Peyer's patch (tissue), 4 donors: ENCODE results near the gene ASIC5.

Experiments
- POLR2A ChIP-seq, 2 donors: fragments of 450-650 bp; IDR thresholded peaks; one replicate each; pipeline ENCODE4 v1.5.1; 2017; ENCODE audit warnings: antibody characterized with exemption in 2 of 2, mild to moderate bottlenecking in 2 of 2, moderate library complexity in 2 of 2
- TF ChIP-seq, protein P1 (sequence below), 6 experiments: fragments of 450-650 bp in 4 of 6; fragments of 200-600 bp in 2 of 6; sonication (generic) in 1 of 6; IDR thresholded peaks; one replicate each; pipeline ENCODE4 v1.5.1; 2017 to 2019; ENCODE audit warnings: antibody characterized with exemption in 6 of 6, mild to moderate bottlenecking in 3 of 6, moderate library complexity in 1 of 6

DNA sequence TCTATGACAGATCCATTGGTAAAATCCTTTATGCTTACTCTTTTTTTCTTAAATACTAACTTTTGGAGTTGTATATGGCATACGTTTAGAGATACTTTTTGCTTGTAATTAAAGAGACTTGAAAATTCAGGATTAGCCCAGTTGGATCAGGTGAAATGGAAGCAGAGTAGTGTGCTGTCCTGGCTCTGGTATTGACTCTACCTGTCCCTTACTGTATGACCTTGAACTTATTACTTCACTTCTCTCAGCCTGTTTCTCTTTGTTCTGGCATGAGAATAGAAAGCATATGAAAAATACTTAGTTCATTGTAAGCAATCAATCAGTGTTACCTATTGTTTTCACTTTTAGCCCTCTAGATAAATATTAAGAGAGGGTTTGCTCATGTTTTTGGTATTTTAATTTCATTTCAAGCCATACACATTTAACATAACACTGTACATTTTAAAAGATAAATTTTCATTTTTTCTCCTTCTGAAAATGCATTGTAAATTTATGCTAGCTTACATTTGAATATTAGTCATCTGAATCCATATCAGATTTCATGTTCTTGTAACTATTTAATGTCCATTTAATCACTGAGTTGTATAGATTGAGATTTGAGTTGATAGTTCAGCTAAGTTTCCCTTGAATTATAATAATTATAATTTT lies 71.4 kb downstream of the ASIC5 start:
- TF ChIP-seq, protein P1, sequence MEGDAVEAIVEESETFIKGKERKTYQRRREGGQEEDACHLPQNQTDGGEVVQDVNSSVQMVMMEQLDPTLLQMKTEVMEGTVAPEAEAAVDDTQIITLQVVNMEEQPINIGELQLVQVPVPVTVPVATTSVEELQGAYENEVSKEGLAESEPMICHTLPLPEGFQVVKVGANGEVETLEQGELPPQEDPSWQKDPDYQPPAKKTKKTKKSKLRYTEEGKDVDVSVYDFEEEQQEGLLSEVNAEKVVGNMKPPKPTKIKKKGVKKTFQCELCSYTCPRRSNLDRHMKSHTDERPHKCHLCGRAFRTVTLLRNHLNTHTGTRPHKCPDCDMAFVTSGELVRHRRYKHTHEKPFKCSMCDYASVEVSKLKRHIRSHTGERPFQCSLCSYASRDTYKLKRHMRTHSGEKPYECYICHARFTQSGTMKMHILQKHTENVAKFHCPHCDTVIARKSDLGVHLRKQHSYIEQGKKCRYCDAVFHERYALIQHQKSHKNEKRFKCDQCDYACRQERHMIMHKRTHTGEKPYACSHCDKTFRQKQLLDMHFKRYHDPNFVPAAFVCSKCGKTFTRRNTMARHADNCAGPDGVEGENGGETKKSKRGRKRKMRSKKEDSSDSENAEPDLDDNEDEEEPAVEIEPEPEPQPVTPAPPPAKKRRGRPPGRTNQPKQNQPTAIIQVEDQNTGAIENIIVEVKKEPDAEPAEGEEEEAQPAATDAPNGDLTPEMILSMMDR (IDR thresholded peaks at IDR 0.05) = no peak
- TF ChIP-seq POLR2A (IDR thresholded peaks at IDR 0.05) = no peak
